Mucosa of descending colon (tissue), 3 donors: Measurements from ENCODE around the gene BANK1. TPM values are rescaled to one million over a fixed set of nuclear protein-coding genes. Genes with fewer than 3 reads are reported as not detected.

Experiments used
- ATAC-seq: fragments of 200-7000 bp; cut with Tn5 transposase; one replicate; pipeline ENCODE4 v1.9.1; 2020; ENCODE audit warnings: mild to moderate bottlenecking, moderate library complexity
- DNase-seq, 3 donors: peaks; one replicate each; pipeline ENCODE4 v3.0.0-alpha.2; 2020
- H3K36me3 ChIP-seq: fragments of 200-600 bp; one replicate; pipeline ENCODE4 v1.8.0; 2021; ENCODE audit warnings: low read depth, mild to moderate bottlenecking
- H3K4me1 ChIP-seq: fragments of 200-600 bp; one replicate; pipeline ENCODE4 v1.8.0; 2021; ENCODE audit warnings: low read depth, mild to moderate bottlenecking
- H3K4me3 ChIP-seq: fragments of 200-600 bp; one replicate; pipeline ENCODE4 v1.8.0; 2021; ENCODE audit warnings: mild to moderate bottlenecking
- H3K9me3 ChIP-seq: fragments of 200-600 bp; one replicate; pipeline ENCODE4 v1.8.0; 2021; ENCODE audit warnings: mild to moderate bottlenecking
- CTCF ChIP-seq: fragments of 200-600 bp; IDR thresholded peaks from one replicate; pipeline ENCODE4 v1.8.0; 2022; ENCODE audit warnings: antibody characterized with exemption, mild to moderate bottlenecking
- intact Hi-C, 2 donors: fragments of 100-400 bp; cut with DNase I in 1 of 2; cut with micrococcal nuclease in 1 of 2; formaldehyde crosslinking; loops; one replicate each; pipeline versions ENCODE4 v1.11.0 to v1.11.1; 2022; cut with DNase I, micrococcal nuclease
- total RNA-seq, 3 donors: library from RNA; stranded (reverse); fragmentation: NEBNext Ultra II Directional in 2 of 3; extraction: Animal tissue kit (Norgen Biotek cat#: 25700) in 2 of 3; gene quantifications; one replicate each; pipeline versions ENCODE4 v1.2.1 to v1.2.4, GENCODE V29; 2021 to 2023
- donor health status: DM: no; HTN: no; CAD: no; lungs with moderate emphysema.
- donor health status: DM: no; HTN: no; CAD: no.
- donor health status: DM: no; HTN: yes; CAD: no.

The BANK1 gene
- total RNA-seq, 3 donors from 2014 or later, result 0.73 to 1.1 (median 0.78) TPM

GRCh38 chr4:101981756-101982155, 191.2 kb downstream of the BANK1 start:
- Histone ChIP-seq H3K9me3 (no peaks in the 10 kb centered on the region), H3K4me1 (no peaks in the 10 kb centered on the region), H3K36me3 (no peaks in the 10 kb centered on the region), H3K4me3 (no peak overlapping the region)
- ATAC-seq (no peak), DNase-seq (no peak)
- no peak for TF ChIP-seq CTCF
- intact Hi-C loops, result no loop called here

- ATAC-seq (no peak), DNase-seq (no peak)
- no peaks in the 10 kb centered on the region for H3K4me1 ChIP-seq
- no peak overlapping the region for H3K4me3 ChIP-seq
- no peaks in the 10 kb centered on the region for H3K9me3 ChIP-seq
- no peak for TF ChIP-seq CTCF
- H3K36me3 ChIP-seq, result no peaks in the 10 kb centered on the region
- intact Hi-C loops, result no loop called here
These were observed 193.3 kb downstream of the BANK1 start for GRCh38 chr4:101983835-101984234.

GRCh38 chr4:101987623-101988243, 197.2 kb downstream of the BANK1 start:
- no peak for TF ChIP-seq CTCF
- intact Hi-C loops, result no loop called here
- H3K4me3 ChIP-seq, result no peak overlapping the region
- H3K36me3 ChIP-seq, result no peaks in the 10 kb centered on the region
- DNase-seq (peak in 1 of 3 donors; percentile 16), ATAC-seq (no peak)
- H3K4me1 ChIP-seq, result no peaks in the 10 kb centered on the region
- H3K9me3 ChIP-seq, result no peaks in the 10 kb centered on the region

GRCh38 chr4:101989551-101989950, 199.0 kb downstream of the BANK1 start:
- DNase-seq (no peak), ATAC-seq (no peak)
- TF ChIP-seq CTCF, result no peak
- Histone ChIP-seq H3K4me1 (no peaks in the 10 kb centered on the region), H3K36me3 (no peaks in the 10 kb centered on the region), H3K9me3 (no peaks in the 10 kb centered on the region), H3K4me3 (no peak overlapping the region)
- intact Hi-C loops, result no loop called here

- intact Hi-C loops, result no loop called here
- H3K4me3 ChIP-seq, result no peak overlapping the region
- DNase-seq (no peak), ATAC-seq (no peak)
- no peaks in the 10 kb centered on the region for H3K4me1 ChIP-seq
- no peaks in the 10 kb centered on the region for H3K9me3 ChIP-seq
- TF ChIP-seq CTCF, result no peak
- no peaks in the 10 kb centered on the region for H3K36me3 ChIP-seq
These were observed 201.9 kb downstream of the BANK1 start for GRCh38 chr4:101992446-101992845.
